CD4-positive, alpha-beta T cell (primary cell): ENCODE measurements around the gene C4orf50. TPM values are rescaled to one million over a fixed set of nuclear protein-coding genes. Genes with fewer than 3 reads are reported as not detected.

ENCODE experiments used
- ATAC-seq: fragments of 200-7000 bp; cut with Tn5 transposase; one replicate; pipeline ENCODE4 v1.10.0; 2022; ENCODE audit warnings: mild to moderate bottlenecking; ENCODE audit not compliant: poor library complexity
- CTCF ChIA-PET: fragments of 350-600 bp; sonication (Branson Sonifier 250); formaldehyde crosslinking; loops from one replicate; lab custom pipeline; 2021; ENCODE audit warnings: antibody characterized with exemption, inconsistent platforms; lab: Charles Lee
- POLR2A ChIA-PET: fragments of 350-600 bp; sonication (Branson Sonifier 250); formaldehyde crosslinking; loops from one replicate; lab custom pipeline; 2021; ENCODE audit warnings: antibody characterized with exemption, inconsistent platforms; lab: Charles Lee
- DNase-seq, 14 experiments: peaks; one replicate each; pipeline ENCODE4 v3.0.0-alpha.2; 2013 to 2020; ENCODE audit warnings: mixed read lengths in 2 of 14
- H3K27ac ChIP-seq, 2 donors: one replicate each; pipeline versions ENCODE4 v1.5.1 to v1.7.0; 2013; ENCODE audit warnings: low read length in 2 of 2, low read depth in 1 of 2, mild to moderate bottlenecking in 1 of 2
- H3K27me3 ChIP-seq, 2 experiments: 1 replicate in 1 of 2; 2 replicates in 1 of 2; pipeline versions ENCODE4 v1.6.1 to v1.7.0; 2013; ENCODE audit warnings: low read length in 2 of 2, control low read depth in 1 of 2, mild to moderate bottlenecking in 1 of 2, moderate library complexity in 1 of 2; ENCODE audit not compliant: insufficient read depth in 2 of 2, control insufficient read depth in 1 of 2
- H3K36me3 ChIP-seq: one replicate; pipeline ENCODE4 v1.6.1; 2013; ENCODE audit warnings: low read length, control low read depth; ENCODE audit not compliant: insufficient read depth
- H3K4me1 ChIP-seq: one replicate; pipeline ENCODE4 v1.6.1; 2013; ENCODE audit warnings: low read length, control low read depth; ENCODE audit not compliant: insufficient read depth
- H3K4me3 ChIP-seq: one replicate; pipeline ENCODE4 v1.5.1; 2013; ENCODE audit warnings: mild to moderate bottlenecking, low read length, moderate library complexity
- H3K9me3 ChIP-seq, 2 experiments: 1 replicate in 1 of 2; 2 replicates in 1 of 2; pipeline versions ENCODE4 v1.6.1 to v1.7.0; 2013; ENCODE audit warnings: low read length in 2 of 2, mild to moderate bottlenecking in 2 of 2, control low read depth in 1 of 2, moderate library complexity in 1 of 2; ENCODE audit not compliant: control insufficient read depth in 1 of 2, insufficient read depth in 1 of 2
- H3K27ac Mint-ChIP-seq: one replicate; pipeline ENCODE4 v1.8.0; 2020; ENCODE audit warnings: mixed read lengths
- H3K27me3 Mint-ChIP-seq: one replicate; pipeline ENCODE4 v1.8.0; 2021; ENCODE audit warnings: mixed read lengths
- H3K36me3 Mint-ChIP-seq: one replicate; pipeline ENCODE4 v1.8.0; 2021; ENCODE audit warnings: low read depth, mixed read lengths
- H3K4me1 Mint-ChIP-seq: one replicate; pipeline ENCODE4 v1.8.0; 2021; ENCODE audit warnings: low read depth, mixed read lengths
- H3K4me3 Mint-ChIP-seq: one replicate; pipeline ENCODE4 v1.8.0; 2020; ENCODE audit warnings: mild to moderate bottlenecking, mixed read lengths
- H3K9me3 Mint-ChIP-seq: one replicate; pipeline ENCODE4 v1.8.0; 2020; ENCODE audit warnings: mixed read lengths
- intact Hi-C, 2 experiments: fragments of 100-400 bp; cut with DNase I in 1 of 2; cut with micrococcal nuclease in 1 of 2; formaldehyde crosslinking; loops; one replicate each; pipeline versions ENCODE4 v1.15.1 to v1.9.0; 2023 to 2025; cut with DNase I, micrococcal nuclease
- total RNA-seq, 174 experiments: library from RNA in 2 of 174; stranded (reverse) in 2 of 174; gene quantifications; one replicate each; pipeline ENCODE4 v1.2.3 and lab custom pipeline; 2021 to 2026
- TF ChIP-seq, protein P1 (sequence below): fragments of 200-600 bp; IDR thresholded peaks from one replicate; pipeline ENCODE4 v1.8.0; 2022; ENCODE audit warnings: antibody characterized with exemption, mild to moderate bottlenecking

The C4orf50 gene
- total RNA-seq, 2 experiments from 2014 or later: 0.16 to 0.20 TPM

DNA sequence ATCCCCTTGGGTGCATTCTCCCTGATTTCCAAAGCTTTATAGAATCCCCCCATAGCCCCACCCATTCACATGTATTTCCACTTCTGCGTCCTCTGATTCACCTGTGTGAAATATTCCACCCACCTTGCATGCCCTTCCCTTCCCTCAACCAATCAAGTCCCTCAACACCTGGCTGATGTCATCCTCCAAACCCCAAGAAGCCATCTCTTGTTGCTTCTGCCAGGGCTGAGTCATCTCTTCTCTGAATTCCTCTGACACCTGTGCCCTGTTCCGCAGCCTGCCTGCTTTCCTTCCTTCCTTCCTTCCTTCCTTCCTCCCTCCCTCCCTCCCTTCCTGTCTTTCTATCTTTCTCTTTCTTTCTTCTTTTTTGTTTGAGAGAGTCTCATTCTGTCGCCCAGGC, 135.3 kb downstream of the C4orf50 start:
- Histone ChIP-seq H3K36me3 (no peaks in the 10 kb centered on the region), H3K4me3 (no peak overlapping the region), H3K27me3 (peaks cover 9 to 15% of the 10 kb centered on the region in 2 experiments), H3K27ac (no peak overlapping the region), H3K4me1 (peaks cover 5% of the 10 kb centered on the region), H3K9me3 (peaks cover 0 to 19% of the 10 kb centered on the region in 2 experiments)
- ChIA-PET POLR2A (no interaction called here), CTCF (no interaction called here)
- H3K9me3 Mint-ChIP-seq: peaks cover 2% of the 10 kb centered on the region
- TF ChIP-seq, protein P1, sequence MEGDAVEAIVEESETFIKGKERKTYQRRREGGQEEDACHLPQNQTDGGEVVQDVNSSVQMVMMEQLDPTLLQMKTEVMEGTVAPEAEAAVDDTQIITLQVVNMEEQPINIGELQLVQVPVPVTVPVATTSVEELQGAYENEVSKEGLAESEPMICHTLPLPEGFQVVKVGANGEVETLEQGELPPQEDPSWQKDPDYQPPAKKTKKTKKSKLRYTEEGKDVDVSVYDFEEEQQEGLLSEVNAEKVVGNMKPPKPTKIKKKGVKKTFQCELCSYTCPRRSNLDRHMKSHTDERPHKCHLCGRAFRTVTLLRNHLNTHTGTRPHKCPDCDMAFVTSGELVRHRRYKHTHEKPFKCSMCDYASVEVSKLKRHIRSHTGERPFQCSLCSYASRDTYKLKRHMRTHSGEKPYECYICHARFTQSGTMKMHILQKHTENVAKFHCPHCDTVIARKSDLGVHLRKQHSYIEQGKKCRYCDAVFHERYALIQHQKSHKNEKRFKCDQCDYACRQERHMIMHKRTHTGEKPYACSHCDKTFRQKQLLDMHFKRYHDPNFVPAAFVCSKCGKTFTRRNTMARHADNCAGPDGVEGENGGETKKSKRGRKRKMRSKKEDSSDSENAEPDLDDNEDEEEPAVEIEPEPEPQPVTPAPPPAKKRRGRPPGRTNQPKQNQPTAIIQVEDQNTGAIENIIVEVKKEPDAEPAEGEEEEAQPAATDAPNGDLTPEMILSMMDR: no peak
- H3K27ac Mint-ChIP-seq: no peak overlapping the region
- peaks cover 68% of the 10 kb centered on the region for H3K27me3 Mint-ChIP-seq
- DNase-seq (no peak), ATAC-seq (no peak)
- H3K36me3 Mint-ChIP-seq: no peaks in the 10 kb centered on the region
- intact Hi-C loops: no loop called here
- no peaks in the 10 kb centered on the region for H3K4me1 Mint-ChIP-seq
- no peak overlapping the region for H3K4me3 Mint-ChIP-seq

DNA sequence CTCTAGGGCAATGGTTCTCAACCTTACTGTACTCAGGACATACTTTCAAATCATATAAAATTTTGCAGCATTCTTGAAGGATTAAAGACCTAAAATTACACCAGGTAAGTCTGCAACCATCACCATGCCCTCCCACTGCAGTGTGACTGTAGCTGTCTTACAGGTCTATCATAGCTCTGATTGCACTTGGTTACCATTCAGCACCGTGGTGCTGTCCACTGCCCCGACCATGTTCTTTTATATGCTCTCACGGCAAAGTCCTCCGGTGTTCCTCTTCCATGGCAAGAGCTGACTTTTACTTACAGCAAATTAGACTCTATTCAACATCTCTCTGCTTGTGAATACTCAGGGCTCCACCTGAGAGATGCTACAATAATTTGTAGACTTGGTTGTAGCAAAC, 136.9 kb downstream of the C4orf50 start:
- Mint-ChIP-seq H3K4me1 (no peaks in the 10 kb centered on the region), H3K9me3 (peaks cover 2% of the 10 kb centered on the region), H3K27ac (no peak overlapping the region), H3K36me3 (no peaks in the 10 kb centered on the region), H3K27me3 (peaks cover 56% of the 10 kb centered on the region), H3K4me3 (no peak overlapping the region)
- Histone ChIP-seq H3K9me3 (peaks cover 0 to 8% of the 10 kb centered on the region in 2 experiments), H3K27me3 (peaks cover 0 to under 1% of the 10 kb centered on the region in 2 experiments), H3K4me3 (no peak overlapping the region), H3K27ac (no peak overlapping the region), H3K36me3 (no peaks in the 10 kb centered on the region), H3K4me1 (no peaks in the 10 kb centered on the region)
- POLR2A ChIA-PET: no interaction called here
- TF ChIP-seq, protein P1: no peak
- ATAC-seq (no peak), DNase-seq (no peak)
- CTCF ChIA-PET: no interaction called here
- intact Hi-C loops: no loop called here

DNA sequence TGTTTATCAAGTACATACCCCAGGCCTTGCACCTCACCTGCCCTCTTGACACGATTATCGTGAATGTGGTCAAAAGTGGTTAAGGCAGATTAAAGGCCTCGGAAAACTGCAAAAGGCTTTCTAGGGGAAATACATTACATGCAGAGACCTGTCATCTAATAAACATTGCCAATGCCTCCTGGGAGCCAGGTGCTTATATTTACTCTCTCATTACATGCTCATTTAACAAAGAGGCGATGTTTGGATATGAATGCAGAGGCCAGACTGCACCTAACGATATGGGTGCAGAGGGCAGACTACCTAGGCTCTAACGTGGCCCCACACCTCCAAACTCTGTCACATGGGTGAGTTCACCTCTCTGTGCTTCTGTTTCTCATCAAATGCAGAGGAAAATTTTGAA, 139.9 kb downstream of the C4orf50 start:
- Histone ChIP-seq H3K4me1 (no peaks in the 10 kb centered on the region), H3K36me3 (no peaks in the 10 kb centered on the region), H3K27me3 (no peaks in the 10 kb centered on the region), H3K9me3 (peaks cover 0 to 10% of the 10 kb centered on the region in 2 experiments), H3K4me3 (no peak overlapping the region), H3K27ac (no peak overlapping the region)
- intact Hi-C loops: no loop called here
- no peak overlapping the region for H3K27ac Mint-ChIP-seq
- H3K4me1 Mint-ChIP-seq: no peaks in the 10 kb centered on the region
- POLR2A ChIA-PET: no interaction called here
- ATAC-seq (no peak), DNase-seq (no peak)
- H3K27me3 Mint-ChIP-seq: peaks cover 40% of the 10 kb centered on the region
- CTCF ChIA-PET: no interaction called here
- H3K36me3 Mint-ChIP-seq: no peaks in the 10 kb centered on the region
- no peak overlapping the region for H3K4me3 Mint-ChIP-seq
- TF ChIP-seq, protein P1: no peak
- peaks cover 2% of the 10 kb centered on the region for H3K9me3 Mint-ChIP-seq
